DMS53 (cell line): Measurements from ENCODE around the gene GFPT1.
A peak's percentile ranks its signal among the peaks of the same experiment; 100 is the strongest.
"Not testable (repeated sequence)": the region's sequence is repeated elsewhere in the genome, so short reads cannot be mapped to it uniquely, and the experiment has no call there.

Experiments
- DNase-seq: peaks from one replicate; lab custom pipeline; 2025; lab: John Stamatoyannopoulos, UW

Gene GFPT1

DNA sequence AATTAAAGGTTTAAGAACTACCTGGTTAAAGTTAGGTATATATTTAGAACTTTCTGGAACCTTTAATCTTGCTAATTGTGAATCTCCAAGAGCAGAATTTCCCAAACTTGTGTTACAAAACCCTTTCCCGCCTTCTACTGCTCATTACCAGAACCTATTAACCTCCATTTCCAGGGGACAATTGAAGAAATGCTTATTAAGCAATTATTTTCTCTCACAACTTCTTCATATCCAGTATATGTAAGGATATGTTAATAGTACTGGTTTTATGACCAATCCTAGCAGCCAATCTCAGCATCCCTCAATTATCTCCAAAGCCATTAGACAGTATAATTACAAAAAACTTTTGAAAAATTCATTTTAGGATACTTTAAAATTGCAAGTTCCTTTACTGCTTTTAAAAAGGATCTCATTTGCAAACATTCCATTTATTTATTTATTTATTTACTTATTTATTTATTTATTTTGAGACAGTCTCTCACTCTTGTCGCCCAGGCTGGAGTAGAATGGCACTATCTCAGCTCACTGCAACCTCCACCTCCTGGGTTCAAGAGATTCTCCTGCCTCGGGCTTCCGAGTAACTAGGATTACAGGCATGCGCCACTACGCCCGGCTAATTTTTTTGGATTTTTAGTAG, 3.7 kb downstream of the GFPT1 start:
- DNase-seq: no peak

GRCh38 chr2:69382547-69382946, 4.5 kb downstream of the GFPT1 start:
- DNase-seq: no peak

- peak; percentile 26 for DNase-seq
Observed at GRCh38 chr2:69381337-69381737, 5.7 kb downstream of the GFPT1 start.

- peak; percentile 10 for DNase-seq
Observed at GRCh38 chr2:69380072-69380917, 6.7 kb downstream of the GFPT1 start.

- peak; percentile 10 for DNase-seq
Observed at GRCh38 chr2:69376403-69376802, 10.6 kb downstream of the GFPT1 start.

DNA sequence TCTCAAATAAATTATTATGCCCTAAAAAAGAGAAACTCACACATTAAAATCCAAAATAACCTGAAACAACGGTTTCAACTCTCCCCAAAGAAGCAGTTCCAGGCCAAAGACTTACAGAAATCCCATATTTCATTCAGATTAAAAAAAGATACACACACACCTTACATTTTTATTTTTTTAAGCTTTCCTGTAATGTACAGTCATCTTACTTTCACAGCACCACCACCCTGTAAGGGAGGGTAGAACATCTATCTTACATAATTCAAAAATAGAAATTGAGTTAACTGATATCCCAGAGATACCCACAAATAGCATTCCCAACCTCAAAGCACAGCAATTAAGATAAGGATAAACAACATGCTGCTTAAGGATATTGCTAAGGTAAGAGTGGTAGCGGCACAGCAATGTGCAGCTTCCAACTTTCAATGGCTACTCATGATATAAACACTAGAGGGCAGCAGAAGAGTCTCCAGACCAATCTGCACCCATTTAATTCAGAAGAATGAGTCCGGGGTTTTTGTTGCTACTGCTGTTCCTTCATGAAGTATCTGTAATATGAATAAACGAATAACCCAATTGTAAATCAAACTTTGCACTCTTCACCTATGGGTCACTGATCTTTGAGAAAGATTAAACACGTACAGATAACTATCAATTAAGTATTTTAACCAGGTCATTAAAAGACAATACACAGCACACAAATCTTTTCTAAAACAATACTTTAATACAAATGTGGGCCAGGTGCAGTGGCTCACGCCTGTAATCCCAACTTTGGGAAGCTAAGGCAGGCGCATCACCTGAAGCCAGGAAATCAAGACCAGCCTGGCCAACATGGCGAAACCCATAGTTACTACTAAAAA, 11.3 kb downstream of the GFPT1 start:
- DNase-seq: peak; percentile 72

DNA sequence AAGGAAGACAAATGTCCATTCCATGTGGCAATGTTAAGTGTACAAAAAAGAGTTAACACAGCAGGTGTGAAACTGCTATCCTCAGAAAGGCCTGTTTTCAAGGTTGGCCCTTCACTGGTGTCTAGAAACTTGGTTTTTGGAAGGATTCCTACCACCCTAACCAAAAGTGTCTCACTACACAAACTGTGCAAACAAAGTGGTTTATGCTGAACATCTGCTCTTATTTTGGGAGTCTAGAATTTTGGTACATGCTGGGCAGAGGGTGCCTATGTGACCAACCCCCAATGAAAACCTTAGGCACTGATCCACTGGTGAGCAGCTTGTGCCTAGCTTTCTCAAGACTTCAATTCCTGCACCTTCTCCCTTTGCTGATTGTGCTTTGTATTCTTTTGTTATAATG, 14.3 kb downstream of the GFPT1 start:
- DNase-seq: no peak

DNA sequence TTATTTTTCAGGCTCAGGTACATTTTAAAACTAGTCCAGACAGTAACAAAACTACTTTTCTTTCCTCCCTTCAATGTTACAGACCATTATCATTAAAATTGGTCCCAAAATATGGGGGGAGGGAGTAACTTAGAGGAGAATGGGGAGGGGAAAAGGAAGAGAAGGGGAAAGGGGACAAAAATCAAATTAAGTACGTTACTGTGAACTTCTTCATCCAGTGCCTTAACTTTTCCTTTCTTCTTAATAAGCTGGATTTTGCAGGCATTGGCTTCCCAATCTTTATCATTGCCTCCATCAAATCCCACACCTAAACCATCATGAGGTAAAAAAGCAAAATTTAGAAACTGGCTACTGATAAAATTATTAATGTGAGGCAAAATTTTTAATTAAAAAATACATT, 17.2 kb downstream of the GFPT1 start:
- no peak for DNase-seq

GRCh38 chr2:69368588-69368987, 18.4 kb downstream of the GFPT1 start:
- no peak for DNase-seq

- DNase-seq: no peak
Observed at GRCh38 chr2:69359371-69359770, 27.7 kb downstream of the GFPT1 start.

GRCh38 chr2:69358914-69359313, 28.1 kb downstream of the GFPT1 start:
- no peak for DNase-seq

- no peak for DNase-seq
Observed at GRCh38 chr2:69356471-69356870, 30.6 kb downstream of the GFPT1 start.

DNA sequence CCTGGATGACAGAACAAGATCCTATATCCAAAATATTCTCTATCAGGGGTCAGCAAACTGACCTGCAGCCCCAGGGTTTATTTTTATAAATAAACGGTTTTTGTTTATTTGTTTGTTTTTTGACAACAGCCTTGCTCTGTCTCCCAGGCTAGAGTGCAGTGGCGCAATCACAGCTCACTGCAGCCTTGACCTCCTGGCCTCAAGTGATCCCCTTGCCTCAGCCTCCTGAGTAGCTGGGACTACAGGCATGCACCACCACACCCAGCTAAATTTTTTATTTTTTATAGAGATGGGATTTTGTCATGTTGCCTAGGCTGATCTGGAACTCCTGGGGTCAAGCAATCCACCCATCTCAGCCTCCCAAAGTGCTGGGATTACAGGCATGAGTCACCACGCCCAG, 32.1 kb downstream of the GFPT1 start:
- not testable (repeated sequence) for DNase-seq

DNA sequence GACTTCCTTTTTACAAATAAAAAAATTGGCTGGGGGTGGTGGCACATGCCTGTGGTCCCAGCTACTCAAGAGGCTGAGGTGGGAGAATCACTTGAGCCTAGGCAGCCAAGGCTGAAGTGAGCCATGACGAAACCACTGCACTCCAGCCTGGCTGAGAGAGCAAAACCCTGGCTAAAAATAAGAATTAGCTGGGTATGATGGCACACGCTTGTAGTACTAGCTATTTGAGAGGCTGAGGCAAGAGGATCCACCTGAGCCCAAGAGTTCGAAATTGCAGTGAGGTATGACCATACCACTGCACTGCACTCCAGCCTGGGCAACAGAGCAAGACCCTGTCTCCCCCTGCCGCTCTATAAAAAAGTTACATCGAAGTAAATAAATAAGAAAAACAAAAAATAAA, 33.7 kb downstream of the GFPT1 start:
- DNase-seq: no peak

DNA sequence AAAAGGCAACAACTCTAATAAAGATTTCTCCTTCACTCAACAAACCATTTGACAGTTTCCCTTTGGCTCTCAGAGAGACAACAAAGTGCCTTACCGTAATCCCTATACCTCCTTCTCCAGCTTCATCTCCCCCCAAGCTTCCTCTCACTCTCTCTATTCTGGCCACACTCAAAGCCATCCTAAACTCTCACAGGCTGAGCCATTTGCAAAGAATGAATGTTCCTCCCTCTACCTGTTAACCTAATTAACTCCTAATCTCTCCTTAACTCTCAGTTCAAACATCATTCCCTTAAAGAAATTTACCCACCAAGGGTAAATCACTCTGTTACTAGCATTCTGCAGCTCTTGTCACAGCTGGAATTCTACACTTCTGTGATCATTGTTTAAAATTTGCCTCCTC, 38.2 kb downstream of the GFPT1 start:
- no peak for DNase-seq

- no peak for DNase-seq
Observed at GRCh38 chr2:69345434-69345833, 41.6 kb downstream of the GFPT1 start.

DNA sequence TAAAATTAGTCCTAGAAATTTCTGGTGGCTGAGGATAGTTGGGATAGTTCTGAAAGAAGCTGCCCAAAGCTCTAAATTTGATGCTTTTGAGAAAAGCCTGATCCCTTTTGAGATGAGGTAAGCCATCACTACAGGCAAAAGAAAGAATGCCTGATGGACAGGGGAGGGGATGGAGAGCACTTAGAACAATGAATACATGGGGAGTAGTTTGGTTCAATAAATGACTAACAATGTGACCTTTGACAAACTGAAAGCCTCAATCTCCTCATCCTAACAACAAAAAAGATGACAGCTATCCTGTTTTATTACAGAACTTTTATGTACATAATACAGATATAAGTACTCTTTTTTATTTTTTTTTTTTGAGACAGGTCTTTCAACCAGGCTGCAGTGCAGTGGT, 42.7 kb downstream of the GFPT1 start:
- DNase-seq: no peak

- no peak for DNase-seq
Observed at GRCh38 chr2:69340101-69340775, 46.8 kb downstream of the GFPT1 start.

- DNase-seq: no peak
Observed at GRCh38 chr2:69335311-69335710, 51.7 kb downstream of the GFPT1 start.

- no peak for DNase-seq
Observed at GRCh38 chr2:69333352-69333751, 53.7 kb downstream of the GFPT1 start.

GRCh38 chr2:69330781-69331180, 56.2 kb downstream of the GFPT1 start:
- no peak for DNase-seq

GRCh38 chr2:69322631-69323030, 64.4 kb downstream of the GFPT1 start:
- no peak for DNase-seq
